GM21723 (cell line): ENCODE results near the gene BTBD17.
"Not testable (repeated sequence)": the region's sequence is repeated elsewhere in the genome, so short reads cannot be mapped to it uniquely, and the experiment has no call there.

Source experiments
- ATAC-seq: cut with Tn5 transposase; IDR thresholded peaks from one replicate; pipeline ENCODE4 v1.9.1; 2021; ENCODE audit warnings: mild to moderate bottlenecking, moderate library complexity; ENCODE audit not compliant: unreplicated experiment

The BTBD17 gene

GRCh38 chr17:74361230-74362068 lies at the start of gene BTBD17:
BTBD17 (minus strand) TSS chr17:74361868; CDS start chr17:74361819, 49 bp downstream.
- ATAC-seq: no peak

GRCh38 chr17:74410001-74410443 lies 48.4 kb upstream of the BTBD17 start:
- ATAC-seq: no peak

GRCh38 chr17:74408815-74409214 lies 47.1 kb upstream of the BTBD17 start:
- no peak for ATAC-seq

GRCh38 chr17:74408262-74408661 lies 46.6 kb upstream of the BTBD17 start:
- no peak for ATAC-seq

GRCh38 chr17:74407384-74407783 lies 45.7 kb upstream of the BTBD17 start:
- no peak for ATAC-seq

GRCh38 chr17:74405311-74405710 lies 43.6 kb upstream of the BTBD17 start:
- not testable (repeated sequence) for ATAC-seq

GRCh38 chr17:74404789-74405188 lies 43.1 kb upstream of the BTBD17 start:
- ATAC-seq: no peak

GRCh38 chr17:74404218-74404617 lies 42.5 kb upstream of the BTBD17 start:
- no peak for ATAC-seq

- ATAC-seq: no peak
Measured at GRCh38 chr17:74403512-74404137, 42.0 kb upstream of the BTBD17 start.

GRCh38 chr17:74402048-74402447 lies 40.4 kb upstream of the BTBD17 start:
- ATAC-seq: no peak

GRCh38 chr17:74396567-74396966 lies 34.9 kb upstream of the BTBD17 start:
- no peak for ATAC-seq

GRCh38 chr17:74394977-74395376 lies 33.3 kb upstream of the BTBD17 start:
- no peak for ATAC-seq

- ATAC-seq: no peak
Measured at GRCh38 chr17:74394275-74394950, 32.7 kb upstream of the BTBD17 start.

GRCh38 chr17:74393346-74393942 lies 31.8 kb upstream of the BTBD17 start:
- no peak for ATAC-seq

- no peak for ATAC-seq
Measured at GRCh38 chr17:74392848-74393247, 31.2 kb upstream of the BTBD17 start.

- no peak for ATAC-seq
Measured at GRCh38 chr17:74391771-74392170, 30.1 kb upstream of the BTBD17 start.

GRCh38 chr17:74390680-74391653 lies 29.3 kb upstream of the BTBD17 start:
- ATAC-seq: no peak

GRCh38 chr17:74389937-74390679 lies 28.4 kb upstream of the BTBD17 start:
- ATAC-seq: no peak

- ATAC-seq: no peak
Measured at GRCh38 chr17:74389084-74389753, 27.6 kb upstream of the BTBD17 start.
